H1 (cell line): ENCODE results near the gene CHMP1B. TPM values are rescaled to one million over a fixed set of nuclear protein-coding genes. Genes with fewer than 3 reads are reported as not detected.

ENCODE experiments used
- CTCF ChIA-PET: fragments of 300-600 bp; sonication (Branson Sonifier 250); formaldehyde crosslinking; loops from one replicate; lab custom pipeline; 2021; ENCODE audit not compliant: partially characterized antibody; lab: Charles Lee
- POLR2A ChIA-PET: fragments of 300-600 bp; sonication (Branson Sonifier 250); formaldehyde crosslinking; loops from one replicate; lab custom pipeline; 2021; ENCODE audit warnings: inconsistent platforms; ENCODE audit not compliant: partially characterized antibody; lab: Charles Lee
- DNase-seq, 2 experiments: peaks; one replicate each; pipeline versions ENCODE4 v3.0.0 to v3.0.0-alpha.2; 2010 to 2022; ENCODE audit warnings: low spot score in 2 of 2, low read depth in 1 of 2, mixed read lengths in 1 of 2
- FAIRE-seq: peaks from 2 replicates; lab custom pipeline; 2011; peaks lifted over from hg19 to GRCh38; lab: Jason Lieb, UNC
- H2AFZ ChIP-seq: 2 replicates; pipeline ENCODE4 v1.8.1; 2012; ENCODE audit warnings: low read length, inconsistent platforms
- H2AK5ac ChIP-seq: 2 replicates; pipeline ENCODE4 v1.6.1; 2013; ENCODE audit warnings: low read depth, low read length
- H2BK120ac ChIP-seq: replicated peaks from 2 replicates; pipeline ENCODE3; 2013; ENCODE audit warnings: low read depth, low read length, inconsistent platforms
- H2BK12ac ChIP-seq: 2 replicates; pipeline ENCODE4 v1.6.1; 2013; ENCODE audit warnings: low read depth, low read length
- H2BK15ac ChIP-seq: 2 replicates; pipeline ENCODE4 v1.6.1; 2013; ENCODE audit warnings: low read length
- H2BK20ac ChIP-seq: 2 replicates; pipeline ENCODE4 v1.6.1; 2013; ENCODE audit warnings: low read length
- H2BK5ac ChIP-seq: 2 replicates; pipeline ENCODE4 v1.6.1; 2013; ENCODE audit warnings: low read depth, low read length
- H3K14ac ChIP-seq: 2 replicates; pipeline ENCODE4 v1.6.1; 2013; ENCODE audit warnings: inconsistent platforms; ENCODE audit not compliant: insufficient read length
- H3K18ac ChIP-seq: 2 replicates; pipeline ENCODE4 v1.6.1; 2013; ENCODE audit warnings: low read length; ENCODE audit errors: extremely low read depth
- H3K23ac ChIP-seq: 2 replicates; pipeline ENCODE4 v1.6.1; 2013; ENCODE audit warnings: inconsistent platforms; ENCODE audit not compliant: insufficient read length
- H3K23me2 ChIP-seq: 2 replicates; pipeline ENCODE4 v1.6.1; 2013; ENCODE audit warnings: low read depth, low read length
- H3K27ac ChIP-seq: 2 replicates; pipeline ENCODE4 v1.6.1; 2011; ENCODE audit warnings: low read depth, low read length, inconsistent platforms
- H3K27me3 ChIP-seq, 4 experiments: replicated peaks in 1 of 4; 1 replicate in 1 of 4; 2 replicates in 3 of 4; pipeline versions ENCODE4 v1.6.1 to v1.8.1; 2011 to 2013; ENCODE audit warnings: low read length in 3 of 4, mild to moderate bottlenecking in 3 of 4, inconsistent platforms in 2 of 4, mixed read lengths in 2 of 4, moderate library complexity in 1 of 4; ENCODE audit not compliant: control insufficient read depth in 3 of 4, insufficient read depth in 3 of 4; ENCODE audit errors: extremely low read depth in 1 of 4
- H3K36me3 ChIP-seq, 4 experiments: 2 replicates each; pipeline versions ENCODE4 v1.6.1 to v1.8.1; 2011 to 2013; ENCODE audit warnings: mild to moderate bottlenecking in 4 of 4, low read length in 3 of 4, moderate library complexity in 2 of 4, control low read depth in 1 of 4, inconsistent platforms in 1 of 4; ENCODE audit not compliant: insufficient read depth in 4 of 4, control insufficient read depth in 2 of 4
- H3K4ac ChIP-seq: replicated peaks from 2 replicates; pipeline ENCODE3; 2013; ENCODE audit warnings: low read length, low read depth, mixed read lengths, inconsistent platforms; ENCODE audit not compliant: insufficient read length
- H3K4me1 ChIP-seq, 4 experiments: replicated peaks in 1 of 4; 1 replicate in 1 of 4; 2 replicates in 3 of 4; pipeline versions ENCODE4 v1.6.1 to v1.8.1; 2011 to 2013; ENCODE audit warnings: low read length in 3 of 4, inconsistent platforms in 2 of 4, mixed read lengths in 1 of 4; ENCODE audit not compliant: insufficient read depth in 4 of 4, control insufficient read depth in 3 of 4
- H3K4me2 ChIP-seq, 2 experiments: 2 replicates each; pipeline versions ENCODE4 v1.6.1 to v1.8.1; 2011 to 2013; ENCODE audit warnings: low read depth in 2 of 2, low read length in 2 of 2, control low read depth in 1 of 2, inconsistent platforms in 1 of 2, mild to moderate bottlenecking in 1 of 2; ENCODE audit not compliant: insufficient read depth in 1 of 2
- H3K4me3 ChIP-seq, 4 experiments: fragments of 200-600, 300-600 bp in 1 of 4; sonication (generic), shearing (Covaris generic), sonication (Bioruptor Twin) in 1 of 4; 2 replicates each; pipeline versions ENCODE4 v1.5.1 to v1.8.1; 2011 to 2016; ENCODE audit warnings: low read length in 4 of 4, low read depth in 3 of 4, control low read depth in 2 of 4, inconsistent platforms in 2 of 4, mild to moderate bottlenecking in 2 of 4, mixed read lengths in 1 of 4, moderate library complexity in 1 of 4; ENCODE audit not compliant: insufficient read depth in 2 of 4; ENCODE audit errors: extremely low read depth in 1 of 4
- H3K56ac ChIP-seq: replicated peaks from 2 replicates; pipeline ENCODE3; 2013; ENCODE audit warnings: low read depth, mild to moderate bottlenecking, mixed read lengths, low read length, inconsistent platforms; ENCODE audit not compliant: insufficient read length
- H3K79me1 ChIP-seq: 2 replicates; pipeline ENCODE4 v1.6.1; 2013; ENCODE audit warnings: low read depth, low read length, control low read depth
- H3K79me2 ChIP-seq, 2 experiments: 2 replicates each; pipeline versions ENCODE4 v1.6.1 to v1.8.1; 2012 to 2013; ENCODE audit warnings: low read length in 2 of 2, mild to moderate bottlenecking in 2 of 2, inconsistent platforms in 1 of 2; ENCODE audit not compliant: insufficient read depth in 2 of 2, control insufficient read depth in 1 of 2
- H3K9ac ChIP-seq, 4 experiments: replicated peaks in 1 of 4; 1 replicate in 1 of 4; 2 replicates in 3 of 4; pipeline versions ENCODE4 v1.6.1 to v1.8.1; 2011 to 2013; ENCODE audit warnings: low read depth in 3 of 4, low read length in 3 of 4, control low read depth in 2 of 4, mild to moderate bottlenecking in 2 of 4, moderate library complexity in 2 of 4, inconsistent platforms in 1 of 4; ENCODE audit errors: extremely low read depth in 1 of 4
- H3K9me3 ChIP-seq, 2 experiments: 2 replicates each; pipeline versions ENCODE4 v1.6.1 to v1.8.1; 2012 to 2013; ENCODE audit warnings: mild to moderate bottlenecking in 2 of 2, moderate library complexity in 2 of 2, control low read depth in 1 of 2, inconsistent platforms in 1 of 2, low read depth in 1 of 2, low read length in 1 of 2, mixed read lengths in 1 of 2; ENCODE audit not compliant: insufficient read depth in 2 of 2
- H4K20me1 ChIP-seq, 2 experiments: replicated peaks in 1 of 2; 2 replicates each; pipeline versions ENCODE3 to v1.8.1; 2011 to 2013; ENCODE audit warnings: inconsistent platforms in 2 of 2, low read length in 2 of 2, mild to moderate bottlenecking in 1 of 2; ENCODE audit not compliant: insufficient read depth in 2 of 2, control insufficient read depth in 1 of 2
- H4K5ac ChIP-seq: 2 replicates; pipeline ENCODE4 v1.6.1; 2013; ENCODE audit warnings: low read length, low read depth, mixed read lengths, inconsistent platforms; ENCODE audit not compliant: insufficient read length
- H4K8ac ChIP-seq: 2 replicates; pipeline ENCODE4 v1.8.0; 2013; ENCODE audit warnings: mild to moderate bottlenecking, moderate library complexity, low read length, inconsistent platforms; ENCODE audit not compliant: insufficient read depth; ENCODE audit errors: extremely low read depth
- H4K91ac ChIP-seq: replicated peaks from 2 replicates; pipeline ENCODE3; 2013; ENCODE audit warnings: low read length, mixed read lengths, inconsistent platforms; ENCODE audit not compliant: insufficient read length
- CREB1 ChIP-seq: IDR thresholded peaks from 2 replicates; pipeline ENCODE4 v1.6.1; 2012; ENCODE audit warnings: inconsistent platforms
- KDM5A ChIP-seq: fragments of 200-600 bp; IDR thresholded peaks from 2 replicates; pipeline ENCODE4 v1.7.1; 2012; ENCODE audit warnings: mild to moderate bottlenecking, low read length, inconsistent platforms, mixed read lengths
- WGBS, 2 experiments: shearing (Covaris generic) in 1 of 2; methylation state at CpG; one replicate each; pipeline versions ENCODE4 v1.1.6 to v1.1.7; 2013 to 2015; ENCODE audit warnings: low lambda C conversion rate in 2 of 2, mixed read lengths in 2 of 2, inconsistent platforms in 1 of 2, low coverage in 1 of 2, missing lambda C conversion rate in 1 of 2; ENCODE audit not compliant: insufficient replicate concordance in 2 of 2, insufficient coverage in 1 of 2, insufficient read length in 1 of 2; ENCODE audit errors: extremely low coverage in 1 of 2, missing lambda C conversion rate in 1 of 2; 5-methylcytosine and 5-hydroxymethylcytosine counted together
- polyA plus RNA-seq, 7 experiments: library from polyadenylated mRNA; depleted of rRNA in 3 of 7; stranded (reverse) in 5 of 7; unstranded in 2 of 7; fragments of >200 nt in 5 of 7; fragments of 200-250 nt in 2 of 7; gene quantifications; 1 replicate in 5 of 7; 2 replicates in 1 of 7; 4 replicates in 1 of 7; pipeline versions ENCODE4 v1.2.1 to v1.2.3, GENCODE V29; 2011 to 2013; ENCODE audit warnings: missing spikeins in 2 of 7, mixed read lengths in 2 of 7
- total RNA-seq: library from RNA; stranded (reverse); fragmentation: NEBNext Ultra II Directional; extraction: Animal tissue kit (Norgen Biotek cat#: 25700); gene quantifications from 2 replicates; pipeline ENCODE4 v1.2.1, GENCODE V29; 2021

The CHMP1B gene
- total and polyA plus RNA-seq, 2 of the 8 experiments (the other 6 are each of a cell fraction or from before 2014, with no cell fraction given) = 30.5 to 43.2 TPM

DNA sequence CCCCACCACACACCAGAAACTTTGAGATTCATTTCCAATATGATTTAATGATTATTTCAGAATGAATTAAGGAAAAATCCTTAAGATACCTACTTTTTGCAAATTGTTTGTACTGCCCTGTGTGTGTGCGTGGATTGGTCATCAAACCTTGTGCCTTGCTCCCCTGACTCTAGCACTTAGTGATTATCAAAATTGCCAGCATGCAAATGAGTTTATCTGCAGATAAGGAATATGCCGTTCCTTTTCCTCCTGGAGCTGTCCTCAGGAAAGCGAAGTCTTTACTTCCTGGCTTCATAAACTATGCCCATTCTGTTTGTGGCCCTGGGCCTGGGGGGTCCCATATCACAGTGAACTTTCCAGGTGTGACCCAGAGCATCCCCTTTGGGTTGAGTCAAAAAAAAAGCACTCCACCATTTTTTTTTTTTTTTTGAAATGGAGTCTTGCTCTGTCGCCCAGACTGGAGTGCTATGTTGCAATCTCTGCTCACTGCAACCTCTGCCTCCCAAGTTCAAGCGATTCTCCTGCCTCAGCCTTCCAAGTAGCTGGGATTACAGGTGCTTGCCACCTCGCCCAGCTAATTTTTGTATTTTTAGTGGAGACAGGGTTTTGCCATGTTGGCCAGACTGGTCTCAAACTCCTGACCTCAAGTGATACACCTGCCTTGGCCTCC, 11.4 kb downstream of the CHMP1B start:
- no peak overlapping the region for H2BK15ac ChIP-seq
- CTCF ChIA-PET = interaction anchor here (0.7 to 2.4 kb wide), 4 partner anchors 8 to 130 kb away, joined by 5 to 8 read pairs (median 7); no protein-coding TSS in a partner anchor
- WGBS, 2 experiments = 93% methylated on average over 6 of the region's 6 CpGs; no CpG with 5 or more reads in 1 of the 2 experiments

More for the DNA sequence above, 11.4 kb downstream of the CHMP1B start:
- Histone ChIP-seq H3K4me1 (peaks cover 0 to 5% (median 2%) of the 10 kb centered on the region in 4 experiments; a peak in 4 of 7 replicates), H4K5ac (no peak overlapping the region), H3K18ac (no peak overlapping the region), H3K79me1 (no peaks in the 10 kb centered on the region; the same call in 1 of the 2 replicates), H4K91ac (no peak overlapping the region), H3K79me2 (no peaks in the 10 kb centered on the region), H2AFZ (no peak overlapping the region), H4K8ac (no peak overlapping the region), H3K4me3 (no peak overlapping the region), H4K20me1 (no peaks in the 10 kb centered on the region), H3K56ac (no peak overlapping the region), H3K23me2 (peaks cover 3% of the 10 kb centered on the region; the same call in 1 of the 2 replicates), H2BK20ac (no peak overlapping the region), H3K9ac (no peak overlapping the region), H2AK5ac (no peak overlapping the region), H2BK5ac (no peak overlapping the region), H3K9me3 (no peaks in the 10 kb centered on the region), H3K36me3 (no peaks in the 10 kb centered on the region), H3K27ac (no peak overlapping the region), H3K4ac (no peak overlapping the region), H3K23ac (no peak overlapping the region), H2BK120ac (no peak overlapping the region), H2BK12ac (no peak overlapping the region), H3K14ac (no peak overlapping the region), H3K27me3 (no peaks in the 10 kb centered on the region), H3K4me2 (no peak overlapping the region)
- no peak for TF ChIP-seq CREB1
- no peak for TF ChIP-seq KDM5A
- FAIRE-seq (no peak), DNase-seq (no peak)
- POLR2A ChIA-PET = interaction anchor here (0.7 to 1.1 kb wide), 2 partner anchors 12 to 171 kb away, joined by 3 read pairs; no protein-coding TSS in a partner anchor
